K562 (cell line): Measurements from ENCODE around the gene GPR152. TPM values are rescaled to one million over a fixed set of nuclear protein-coding genes. Genes with fewer than 3 reads are reported as not detected.

Experiments
- ATAC-seq: fragments of 200-7000 bp; cut with Tn5 transposase; 3 replicates; pipeline ENCODE4 v1.9.1; 2020; ENCODE audit warnings: moderate library complexity
- BruUV-seq: library from RNA; stranded (reverse); fragments of 400-500 nt; replicated peaks from 2 replicates; lab custom pipeline; 2021; lab: Mats Ljungman, UMichigan
- CTCF ChIA-PET: fragments of 300-600 bp; formaldehyde crosslinking; extraction: SDS; loops from one replicate; lab custom pipeline; 2021; ENCODE audit warnings: low intra/inter-chr PET ratio; lab: Yijun Ruan, JAX
- POLR2A ChIA-PET: fragments of 300-600, 350-650 bp; sonication (Branson Sonifier 250); formaldehyde crosslinking; extraction: SDS; loops from one replicate; lab custom pipeline; 2021; ENCODE audit warnings: antibody characterized with exemption, inconsistent platforms; lab: Yijun Ruan, JAX
- DNase-seq, 4 experiments: peaks; one replicate each; pipeline versions ENCODE4 v3.0.0 to v3.0.0-alpha.2; 2011 to 2018; ENCODE audit warnings: low spot score in 3 of 4, mixed read lengths in 3 of 4; ENCODE audit errors: extremely low read depth in 1 of 4
- FAIRE-seq: peaks from 2 replicates; lab custom pipeline; 2011; peaks lifted over from hg19 to GRCh38; lab: Jason Lieb, UNC
- H2AFZ ChIP-seq: 2 replicates; pipeline ENCODE4 v1.6.0; 2011; ENCODE audit warnings: low read depth, low read length, control low read depth, inconsistent platforms
- H3K27ac ChIP-seq: fragments of 200-600 bp; 3 replicates; pipeline ENCODE4 v1.8.0; 2011; ENCODE audit warnings: low read depth, mild to moderate bottlenecking, control low read depth, inconsistent platforms, low read length, moderate library complexity, mixed read lengths; ENCODE audit errors: extremely low read depth
- H3K27me3 ChIP-seq, 2 experiments: fragments of 300-600 bp in 1 of 2; 2 replicates in 1 of 2; 3 replicates in 1 of 2; pipeline versions ENCODE4 v1.6.0 to v1.8.0; 2011; ENCODE audit warnings: inconsistent platforms in 2 of 2, low read length in 2 of 2, mild to moderate bottlenecking in 1 of 2, mixed read lengths in 1 of 2, moderate library complexity in 1 of 2; ENCODE audit not compliant: control insufficient read depth in 2 of 2, insufficient read depth in 2 of 2
- H3K36me3 ChIP-seq: fragments of 300-600 bp; 3 replicates; pipeline ENCODE4 v1.8.0; 2011; ENCODE audit warnings: mild to moderate bottlenecking, low read length, inconsistent platforms; ENCODE audit not compliant: control insufficient read depth, insufficient read depth
- H3K4me1 ChIP-seq, 2 experiments: fragments of 200-600 bp in 1 of 2; replicated peaks in 1 of 2; 2 replicates in 1 of 2; 3 replicates in 1 of 2; pipeline versions ENCODE4 v1.5.1 to v1.8.0; 2011; ENCODE audit warnings: inconsistent platforms in 2 of 2, low read length in 2 of 2, mild to moderate bottlenecking in 1 of 2, mixed read lengths in 1 of 2, moderate library complexity in 1 of 2; ENCODE audit not compliant: control insufficient read depth in 2 of 2, insufficient read depth in 2 of 2
- H3K4me2 ChIP-seq: 2 replicates; pipeline ENCODE4 v1.6.1; 2011; ENCODE audit warnings: low read length, control low read depth, inconsistent platforms, mixed read lengths; ENCODE audit not compliant: insufficient read depth
- H3K4me3 ChIP-seq: fragments of 200-600 bp; sonication (generic), shearing (Covaris generic); 2 replicates; pipeline ENCODE4 v1.5.1; 2016; ENCODE audit warnings: control low read depth, inconsistent platforms
- H3K79me2 ChIP-seq: fragments of 200-600 bp; 3 replicates; pipeline ENCODE4 v1.8.0; 2011; ENCODE audit warnings: low read length, inconsistent platforms; ENCODE audit not compliant: control insufficient read depth, insufficient read depth
- H3K9ac ChIP-seq, 2 experiments: 2 replicates each; pipeline versions ENCODE4 v1.6.0 to v1.6.1; 2011; ENCODE audit warnings: low read depth in 2 of 2, low read length in 2 of 2, control low read depth in 1 of 2, inconsistent platforms in 1 of 2, mild to moderate bottlenecking in 1 of 2, mixed read lengths in 1 of 2; ENCODE audit not compliant: insufficient read depth in 1 of 2
- H3K9me1 ChIP-seq: one replicate; pipeline ENCODE4 v1.6.0; 2011; ENCODE audit warnings: inconsistent platforms, mild to moderate bottlenecking, low read length, moderate library complexity; ENCODE audit not compliant: control insufficient read depth, insufficient read depth
- H3K9me3 ChIP-seq: replicated peaks from 2 replicates; pipeline ENCODE4 v1.5.1; 2011; ENCODE audit warnings: low read depth, low read length, inconsistent platforms; ENCODE audit not compliant: control insufficient read depth, insufficient read depth
- H4K20me1 ChIP-seq: replicated peaks from 2 replicates; pipeline ENCODE4 v1.6.1; 2011; ENCODE audit warnings: low read length, inconsistent platforms, mixed read lengths; ENCODE audit not compliant: control insufficient read depth, insufficient read depth
- CEBPG ChIP-seq, 3 experiments: fragments of 200-800 bp in 1 of 3; sonication (Bioruptor generic) in 1 of 3; sonication (generic) in 1 of 3; formaldehyde crosslinking in 1 of 3; IDR thresholded peaks in 2 of 3; conservative IDR thresholded peaks in 1 of 3; 2 replicates each; pipeline versions ENCODE4 v1.6.1 to v1.8.0; 2016 to 2022; ENCODE audit warnings: missing compliant biosample characterization in 2 of 3, missing genetic modification characterization in 2 of 3, mild to moderate bottlenecking in 1 of 3, missing genetic modification reagents in 1 of 3
- CREB3L1 ChIP-seq: fragments of 450-650 bp; IDR thresholded peaks from 2 replicates; pipeline ENCODE4 v1.6.1; 2014; ENCODE audit warnings: low read depth, mild to moderate bottlenecking, moderate library complexity, borderline replicate concordance
- DEAF1 ChIP-seq: fragments of 450-650 bp; formaldehyde crosslinking; IDR thresholded peaks from 2 replicates; pipeline ENCODE4 v1.4.0; 2020; ENCODE audit warnings: mild to moderate bottlenecking, moderate library complexity
- EZH2 ChIP-seq: IDR thresholded peaks from 2 replicates; pipeline ENCODE4 v1.6.1; 2012; ENCODE audit warnings: low read depth, mild to moderate bottlenecking, inconsistent platforms, low read length, borderline replicate concordance
- GABPB2 ChIP-seq: fragments of 250-450 bp; sonication (Bioruptor Pico); conservative IDR thresholded peaks from 2 replicates; pipeline ENCODE4 v1.5.1; 2021; ENCODE audit warnings: mild to moderate bottlenecking
- MTA3 ChIP-seq: fragments of 450-650 bp; formaldehyde crosslinking; IDR thresholded peaks from 2 replicates; pipeline ENCODE4 v1.6.1; 2017; ENCODE audit warnings: mild to moderate bottlenecking, borderline replicate concordance
- NFRKB ChIP-seq: fragments of 450-650 bp; IDR thresholded peaks from 2 replicates; pipeline ENCODE4 v1.6.1; 2016; ENCODE audit warnings: low read depth
- NR1H2 ChIP-seq: sonication (generic); formaldehyde crosslinking; IDR thresholded peaks from 2 replicates; pipeline ENCODE4 v1.4.0; 2020; ENCODE audit warnings: mild to moderate bottlenecking, missing genetic modification reagents
- PHTF2 ChIP-seq: fragments of 250-450 bp; sonication (Bioruptor Pico); IDR thresholded peaks from 2 replicates; pipeline ENCODE4 v1.5.0; 2021; ENCODE audit warnings: mild to moderate bottlenecking
- RBM14 ChIP-seq: fragments of 200-400 bp; formaldehyde crosslinking; IDR thresholded peaks from 2 replicates; pipeline ENCODE4 v1.6.1; 2018; ENCODE audit warnings: low read depth, mild to moderate bottlenecking, low read length, moderate library complexity, borderline replicate concordance; ENCODE audit not compliant: insufficient read depth
- TCF3 ChIP-seq: sonication (generic); formaldehyde crosslinking; IDR thresholded peaks from 2 replicates; pipeline ENCODE4 v1.4.0; 2020; ENCODE audit warnings: mild to moderate bottlenecking, missing genetic modification reagents
- ZNF41 ChIP-seq: fragments of 250-450 bp; sonication (Bioruptor Pico); conservative IDR thresholded peaks from 2 replicates; pipeline ENCODE4 v1.4.0; 2020; ENCODE audit warnings: mild to moderate bottlenecking
- ZNF76 ChIP-seq: fragments of 250-450 bp; sonication (Bioruptor Pico); IDR thresholded peaks from 2 replicates; pipeline ENCODE4 v1.4.0; 2020; ENCODE audit warnings: mild to moderate bottlenecking, moderate library complexity, borderline replicate concordance
- ZNF79 ChIP-seq: fragments of 250-450 bp; sonication (Bioruptor Pico); IDR thresholded peaks from 2 replicates; pipeline ENCODE4 v1.4.0; 2020; ENCODE audit warnings: low read depth, mild to moderate bottlenecking, moderate library complexity
- WGBS: fragments of 100-300 bp; shearing (Covaris generic); methylation state at CpG from one replicate; pipeline ENCODE4 v1.1.6; 2016; ENCODE audit warnings: low coverage, mixed read lengths; ENCODE audit not compliant: insufficient coverage; ENCODE audit errors: missing lambda C conversion rate; 5-methylcytosine and 5-hydroxymethylcytosine counted together
- in situ Hi-C: fragments of 300-500 bp; cut with MboI; formaldehyde crosslinking; loops from 4 replicates; pipeline ENCODE4 v1.15.0; 2018; ENCODE audit warnings: inconsistent platforms, mixed read lengths
- intact Hi-C: fragments of 100-400 bp; cut with micrococcal nuclease; formaldehyde crosslinking; loops from 2 replicates; pipeline ENCODE4 v1.14.2; 2022
- polyA plus RNA-seq, 8 experiments: library from polyadenylated mRNA; depleted of rRNA in 4 of 8; stranded (reverse) in 5 of 8; unstranded in 3 of 8; fragments of >200 nt; fragmentation: Nextera tagmentation in 2 of 8; fragmentation: Illumina TruSeq in 1 of 8; extraction: Ambion mirVana in 2 of 8; extraction: Trizol in 1 of 8; gene quantifications; 2 replicates each; pipeline versions ENCODE4 v1.2.1 to v1.2.3, GENCODE V29; 2011 to 2014; ENCODE audit warnings: inconsistent platforms in 1 of 8, missing spikeins in 1 of 8
- total RNA-seq, 7 experiments: library from RNA; depleted of rRNA in 6 of 7; stranded (reverse); fragments of >200 nt in 6 of 7; fragmentation: Illumina TruSeq in 2 of 7; extraction: Trizol in 2 of 7; gene quantifications; 2 replicates each; pipeline versions ENCODE4 v1.2.1 to v1.2.3, GENCODE V29; 2011 to 2021; ENCODE audit warnings: low replicate concordance in 1 of 7

GPR152 gene
- total and polyA plus RNA-seq, 9 of the 15 experiments (the other 6 are each of a cell fraction or from before 2014, with no cell fraction given): not detected

- Histone ChIP-seq H3K9me3 (no peaks in the 10 kb centered on the region), H3K9ac (peak within 1 kb of the TSS; percentile 95 to 96), H3K4me1 (peaks cover 26 to 88% of the 10 kb centered on the region in 2 experiments), H3K79me2 (peaks cover 23% of the 10 kb centered on the region), H3K9me1 (no peaks in the 10 kb centered on the region), H4K20me1 (0 out of 2 replicates have a peak, but pooled peaks cover 4% of the 10 kb centered on the region), H2AFZ (peak within 1 kb of the TSS; percentile 92), H3K4me2 (peak within 1 kb of the TSS; percentile 84), H3K4me3 (peak within 1 kb of the TSS; percentile 91), H3K27me3 (no peaks in the 10 kb centered on the region), H3K27ac (peak within 1 kb of the TSS; percentile 97), H3K36me3 (peaks cover 40% of the 10 kb centered on the region)
- FAIRE-seq (peak; percentile 92), DNase-seq (peak; percentile 90 to 99 (median 98)), ATAC-seq (peak; percentile 89)
- POLR2A ChIA-PET: interaction anchor here (0.5 to 2.2 kb wide), 22 partner anchors 10 to 385 kb away, joined by 3 to 19 read pairs (median 4); partner anchors contain the start of genes AIP, CDK2AP2, GSTP1 and RAD9A
- in situ Hi-C loops (no loop called here), intact Hi-C loops (loop anchor here (1.0 to 5.0 kb wide), 4 partner anchors 68 to 181 kb away; partner anchors contain the start of genes AIP, GSTP1 and TMEM134)
- WGBS: 0% methylated on average over 3 of the region's 73 CpGs
- CTCF ChIA-PET: interaction anchor here (0.7 to 1.2 kb wide), 5 partner anchors 27 to 357 kb away, joined by 3 to 13 read pairs (median 3); partner anchors contain the start of genes PITPNM1, RPS6KB2 and TMEM134
- no TSS peak for BruUV-seq
- no peak for TF ChIP-seq RBM14
- no peak for TF ChIP-seq NR1H2 (CRISPR knock-in tag)
- no peak for TF ChIP-seq ZNF76 (CRISPR knock-in tag)
- TF ChIP-seq DEAF1: no peak
- peak; percentile 14; the same call in 1 of the 2 replicates for TF ChIP-seq MTA3
- TF ChIP-seq NFRKB: no peak
- no peak for TF ChIP-seq EZH2
- TF ChIP-seq GABPB2 (CRISPR knock-in tag): no peak
- no peak for TF ChIP-seq PHTF2 (CRISPR knock-in tag)
- TF ChIP-seq CREB3L1: peak; percentile 46; the same call in 1 of the 2 replicates
- TF ChIP-seq ZNF79: no peak
- TF ChIP-seq TCF3 (CRISPR knock-in tag): no peak
- TF ChIP-seq CEBPG (CRISPR knock-in tag; IDR thresholded peaks at IDR 0.05): no peak
- TF ChIP-seq CEBPG (tag; conservative IDR thresholded peaks at IDR 0.05 in 1 of 2, IDR thresholded peaks at IDR 0.05 in 1 of 2): no peak
- TF ChIP-seq ZNF41 (CRISPR knock-in tag): no peak
Measured at GRCh38 chr11:67401495-67402191, 50.9 kb downstream of the GPR152 start, which contains the start of gene PPP1CA. Gene PPP1CA (minus strand): TSS chr11:67401858. CDS start chr11:67401782, 76 bp downstream.
